Tibial artery (tissue), 4 donors: Measurements from ENCODE around the gene NDUFB3.

Experiments
- DNase-seq, 2 donors: peaks; one replicate each; pipeline ENCODE4 v3.0.0-alpha.2; 2019
- H3K27ac ChIP-seq, 2 donors: fragments of 200-600 bp; sonication (generic) in 1 of 2; 1 replicate in 1 of 2; 2 replicates in 1 of 2; pipeline ENCODE4 v1.5.1; 2018 to 2019; ENCODE audit warnings: mild to moderate bottlenecking in 1 of 2
- H3K27me3 ChIP-seq, 2 donors: fragments of 200-600 bp; sonication (generic) in 1 of 2; one replicate each; pipeline versions ENCODE4 v1.5.1 to v1.6.0; 2016 to 2019
- H3K36me3 ChIP-seq, 3 donors: fragments of 200-600 bp; sonication (generic) in 2 of 3; one replicate each; pipeline ENCODE4 v1.5.1; 2016 to 2019; ENCODE audit warnings: mild to moderate bottlenecking in 2 of 3
- H3K4me1 ChIP-seq, 4 donors: fragments of 200-600 bp; sonication (generic) in 2 of 4; 1 replicate in 3 of 4; 2 replicates in 1 of 4; pipeline ENCODE4 v1.5.1; 2016 to 2019
- H3K4me3 ChIP-seq, 2 donors: fragments of 200-600 bp; sonication (generic) in 1 of 2; 1 replicate in 1 of 2; 2 replicates in 1 of 2; pipeline ENCODE4 v1.5.1; 2018 to 2019; ENCODE audit warnings: mild to moderate bottlenecking in 2 of 2
- H3K9me3 ChIP-seq, 3 donors: fragments of 200-600 bp; sonication (generic) in 1 of 3; one replicate each; pipeline ENCODE4 v1.5.1; 2016 to 2019
- intact Hi-C: fragments of 100-400 bp; cut with DNase I; formaldehyde crosslinking; loops from one replicate; pipeline ENCODE4 v1.15.0; 2023; ENCODE audit warnings: low total_unique reads
- TF ChIP-seq, protein P1 (sequence below), 2 experiments: fragments of 200-600 bp in 1 of 2; fragments of 450-650 bp in 1 of 2; IDR thresholded peaks; one replicate each; pipeline ENCODE4 v1.5.1; 2017 to 2019; ENCODE audit warnings: antibody characterized with exemption in 2 of 2, mild to moderate bottlenecking in 1 of 2, moderate library complexity in 1 of 2

NDUFB3 gene

DNA sequence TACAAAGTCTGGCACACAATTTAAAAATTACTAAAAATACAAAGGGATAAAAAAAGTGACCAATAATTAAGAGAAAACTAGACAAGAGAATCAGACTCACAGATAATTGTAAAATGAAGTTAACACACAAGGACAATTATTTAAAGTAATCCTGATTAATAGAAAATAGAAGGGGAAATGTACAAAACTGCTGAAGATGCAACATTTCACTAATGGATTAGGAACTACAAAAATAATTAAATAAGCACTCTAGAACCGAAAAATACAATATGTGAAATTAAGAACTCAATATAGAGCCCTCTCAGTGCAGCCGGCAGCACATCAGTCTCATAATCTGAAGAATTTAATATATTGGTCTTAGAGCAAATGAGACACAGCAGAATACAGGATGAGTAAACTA lies 24.9 kb upstream of the NDUFB3 start:
- Histone ChIP-seq H3K27ac (no peak overlapping the region), H3K9me3 (no peaks in the 10 kb centered on the region), H3K4me1 (no peaks in the 10 kb centered on the region), H3K27me3 (no peaks in the 10 kb centered on the region), H3K4me3 (no peak overlapping the region), H3K36me3 (peaks cover 0 to 11% (median 5%) of the 10 kb centered on the region in 3 donors)
- DNase-seq = no peak
- TF ChIP-seq, protein P1, sequence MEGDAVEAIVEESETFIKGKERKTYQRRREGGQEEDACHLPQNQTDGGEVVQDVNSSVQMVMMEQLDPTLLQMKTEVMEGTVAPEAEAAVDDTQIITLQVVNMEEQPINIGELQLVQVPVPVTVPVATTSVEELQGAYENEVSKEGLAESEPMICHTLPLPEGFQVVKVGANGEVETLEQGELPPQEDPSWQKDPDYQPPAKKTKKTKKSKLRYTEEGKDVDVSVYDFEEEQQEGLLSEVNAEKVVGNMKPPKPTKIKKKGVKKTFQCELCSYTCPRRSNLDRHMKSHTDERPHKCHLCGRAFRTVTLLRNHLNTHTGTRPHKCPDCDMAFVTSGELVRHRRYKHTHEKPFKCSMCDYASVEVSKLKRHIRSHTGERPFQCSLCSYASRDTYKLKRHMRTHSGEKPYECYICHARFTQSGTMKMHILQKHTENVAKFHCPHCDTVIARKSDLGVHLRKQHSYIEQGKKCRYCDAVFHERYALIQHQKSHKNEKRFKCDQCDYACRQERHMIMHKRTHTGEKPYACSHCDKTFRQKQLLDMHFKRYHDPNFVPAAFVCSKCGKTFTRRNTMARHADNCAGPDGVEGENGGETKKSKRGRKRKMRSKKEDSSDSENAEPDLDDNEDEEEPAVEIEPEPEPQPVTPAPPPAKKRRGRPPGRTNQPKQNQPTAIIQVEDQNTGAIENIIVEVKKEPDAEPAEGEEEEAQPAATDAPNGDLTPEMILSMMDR (IDR thresholded peaks at IDR 0.05) = no peak
- intact Hi-C loops = no loop called here

DNA sequence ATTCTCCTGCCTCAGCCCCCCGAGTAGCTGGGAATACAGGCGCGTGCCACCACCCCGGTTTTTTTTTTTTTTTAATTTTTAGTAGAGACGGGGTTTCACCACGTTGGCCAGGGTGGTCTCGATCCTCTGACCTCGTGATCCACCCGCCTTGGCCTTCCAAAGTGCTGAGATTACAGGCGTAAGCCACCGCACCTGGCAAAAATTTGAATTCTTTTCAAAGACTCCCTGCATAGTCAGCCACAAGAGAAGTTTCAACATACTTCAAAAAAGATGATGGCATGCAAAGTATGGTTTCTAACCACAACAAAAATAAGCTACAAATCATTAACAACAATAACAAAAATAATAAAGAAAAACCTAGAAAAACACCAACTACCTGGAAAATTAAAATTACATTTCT lies 22.3 kb upstream of the NDUFB3 start:
- TF ChIP-seq, protein P1 (IDR thresholded peaks at IDR 0.05) = no peak
- H3K4me1 ChIP-seq = no peaks in the 10 kb centered on the region
- no peak overlapping the region for H3K27ac ChIP-seq
- DNase-seq = no peak
- no peaks in the 10 kb centered on the region for H3K27me3 ChIP-seq
- peaks cover 0 to 22% (median 0%) of the 10 kb centered on the region in 3 donors for H3K36me3 ChIP-seq
- intact Hi-C loops = no loop called here
- H3K4me3 ChIP-seq = no peak overlapping the region
- H3K9me3 ChIP-seq = no peaks in the 10 kb centered on the region

DNA sequence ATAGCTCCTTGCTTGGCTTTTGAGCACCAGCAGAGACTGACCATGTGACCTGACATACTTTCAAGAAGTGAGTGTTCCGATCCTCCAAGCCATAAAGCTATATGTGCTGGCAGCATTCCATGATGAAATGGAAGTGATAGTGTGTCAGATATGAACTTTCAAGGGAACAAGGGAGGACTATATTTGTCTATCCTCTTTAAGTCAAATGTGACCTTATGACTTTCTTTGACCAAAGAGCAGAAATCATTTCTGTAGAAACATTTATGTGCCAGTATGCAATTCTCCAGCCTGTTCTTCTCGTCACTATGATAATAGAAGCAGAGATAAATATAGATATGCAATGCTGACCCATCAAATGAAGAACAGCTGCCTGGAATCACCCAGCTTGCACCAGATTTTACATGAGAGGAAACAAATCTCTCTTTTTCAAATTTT lies 14.7 kb upstream of the NDUFB3 start:
- intact Hi-C loops = no loop called here
- DNase-seq = no peak
- no peak overlapping the region for H3K27ac ChIP-seq
- no peak overlapping the region for H3K4me3 ChIP-seq
- peaks cover 0 to 6% (median 0%) of the 10 kb centered on the region in 4 donors for H3K4me1 ChIP-seq
- H3K27me3 ChIP-seq = no peaks in the 10 kb centered on the region
- TF ChIP-seq, protein P1 (IDR thresholded peaks at IDR 0.05) = no peak
- no peaks in the 10 kb centered on the region for H3K9me3 ChIP-seq
- peaks cover 0 to 28% (median 7%) of the 10 kb centered on the region in 3 donors for H3K36me3 ChIP-seq

- Histone ChIP-seq H3K27ac (no peak overlapping the region), H3K9me3 (no peaks in the 10 kb centered on the region), H3K27me3 (no peaks in the 10 kb centered on the region), H3K4me3 (no peak overlapping the region), H3K4me1 (peaks cover 0 to 6% (median 0%) of the 10 kb centered on the region in 4 donors), H3K36me3 (peaks cover 0 to 26% (median 7%) of the 10 kb centered on the region in 3 donors)
- no peak for DNase-seq
- intact Hi-C loops = no loop called here
- TF ChIP-seq, protein P1 (IDR thresholded peaks at IDR 0.05) = no peak
Measured at GRCh38 chr2:201057715-201058248, 14.0 kb upstream of the NDUFB3 start.

GRCh38 chr2:201058914-201059313 lies 12.9 kb upstream of the NDUFB3 start:
- no peak overlapping the region for H3K4me3 ChIP-seq
- H3K27me3 ChIP-seq = no peaks in the 10 kb centered on the region
- no peaks in the 10 kb centered on the region for H3K9me3 ChIP-seq
- intact Hi-C loops = no loop called here
- TF ChIP-seq, protein P1 (IDR thresholded peaks at IDR 0.05) = no peak
- no peak for DNase-seq
- peaks cover 0 to 18% (median 7%) of the 10 kb centered on the region in 3 donors for H3K36me3 ChIP-seq
- peaks cover 0 to 6% (median 0%) of the 10 kb centered on the region in 4 donors for H3K4me1 ChIP-seq
- no peak overlapping the region for H3K27ac ChIP-seq
